Tibial nerve (tissue), 4 donors: ENCODE results near the gene NEURL2.

Source experiments
- EP300 ChIP-seq, 2 donors: sonication (generic); formaldehyde crosslinking; IDR thresholded peaks; one replicate each; pipeline ENCODE4 v1.6.1; 2017; ENCODE audit warnings: antibody characterized with exemption in 2 of 2, mild to moderate bottlenecking in 1 of 2
- POLR2A ChIP-seq, 2 donors: fragments of 450-650 bp; IDR thresholded peaks; one replicate each; pipeline ENCODE4 v1.6.1; 2017; ENCODE audit warnings: antibody characterized with exemption in 2 of 2, mild to moderate bottlenecking in 2 of 2, moderate library complexity in 2 of 2
- TF ChIP-seq, protein P1 (sequence below), 5 experiments: fragments of 200-600 bp in 3 of 5; fragments of 450-650 bp in 2 of 5; sonication (generic) in 3 of 5; IDR thresholded peaks; one replicate each; pipeline ENCODE4 v1.5.1; 2016 to 2019; ENCODE audit warnings: antibody characterized with exemption in 5 of 5, mild to moderate bottlenecking in 3 of 5, moderate library complexity in 2 of 5

DNA sequence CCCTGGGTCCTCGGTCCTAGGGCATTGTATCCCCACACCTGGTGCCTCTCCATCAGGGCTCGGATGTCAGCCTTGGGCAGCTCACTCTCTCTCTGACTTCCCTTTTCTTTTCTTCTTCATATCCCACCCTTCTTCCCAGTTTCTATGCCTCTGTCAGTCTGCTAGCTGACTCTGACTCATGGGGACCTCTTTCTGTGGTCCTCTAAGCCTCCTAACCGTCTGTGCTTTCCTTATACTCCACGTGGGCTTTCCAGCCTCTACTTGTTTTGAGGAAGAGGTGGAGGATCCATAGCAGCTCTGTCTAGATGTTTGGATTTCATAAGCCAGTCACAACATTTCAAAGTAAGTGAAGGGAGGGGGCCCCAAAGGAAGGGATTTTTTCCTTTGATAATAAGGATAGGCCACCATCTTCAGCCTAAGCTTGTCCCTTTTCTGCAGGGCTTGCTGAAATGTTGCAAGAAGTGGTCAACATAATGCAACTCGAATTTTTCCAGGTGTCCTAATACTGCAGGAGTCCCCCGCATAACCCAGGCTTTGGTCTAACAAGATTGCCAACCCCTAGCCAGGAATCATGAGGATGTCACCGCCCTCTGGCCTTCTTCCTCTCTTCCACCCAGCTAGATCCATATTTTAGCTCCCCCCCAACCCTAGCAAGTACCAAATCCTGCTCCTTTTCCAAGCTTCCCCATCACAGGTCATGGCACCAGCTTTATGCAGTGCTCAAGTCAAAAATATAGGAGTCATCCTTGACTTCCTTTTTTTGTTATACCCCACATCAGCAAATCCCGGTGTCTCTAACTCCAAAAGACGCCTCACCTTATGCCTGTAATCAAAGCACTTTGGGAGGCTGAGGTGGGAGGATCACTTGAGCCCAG, 29.7 kb upstream of the NEURL2 start:
- TF ChIP-seq, protein P1, sequence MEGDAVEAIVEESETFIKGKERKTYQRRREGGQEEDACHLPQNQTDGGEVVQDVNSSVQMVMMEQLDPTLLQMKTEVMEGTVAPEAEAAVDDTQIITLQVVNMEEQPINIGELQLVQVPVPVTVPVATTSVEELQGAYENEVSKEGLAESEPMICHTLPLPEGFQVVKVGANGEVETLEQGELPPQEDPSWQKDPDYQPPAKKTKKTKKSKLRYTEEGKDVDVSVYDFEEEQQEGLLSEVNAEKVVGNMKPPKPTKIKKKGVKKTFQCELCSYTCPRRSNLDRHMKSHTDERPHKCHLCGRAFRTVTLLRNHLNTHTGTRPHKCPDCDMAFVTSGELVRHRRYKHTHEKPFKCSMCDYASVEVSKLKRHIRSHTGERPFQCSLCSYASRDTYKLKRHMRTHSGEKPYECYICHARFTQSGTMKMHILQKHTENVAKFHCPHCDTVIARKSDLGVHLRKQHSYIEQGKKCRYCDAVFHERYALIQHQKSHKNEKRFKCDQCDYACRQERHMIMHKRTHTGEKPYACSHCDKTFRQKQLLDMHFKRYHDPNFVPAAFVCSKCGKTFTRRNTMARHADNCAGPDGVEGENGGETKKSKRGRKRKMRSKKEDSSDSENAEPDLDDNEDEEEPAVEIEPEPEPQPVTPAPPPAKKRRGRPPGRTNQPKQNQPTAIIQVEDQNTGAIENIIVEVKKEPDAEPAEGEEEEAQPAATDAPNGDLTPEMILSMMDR (IDR thresholded peaks at IDR 0.05) = no peak
- no peak for TF ChIP-seq POLR2A (IDR thresholded peaks at IDR 0.05)
- TF ChIP-seq EP300 (IDR thresholded peaks at IDR 0.05) = no peak
